Posterior cingulate gyrus (tissue), 11 donors: ENCODE measurements around the gene VPS13C.
"Not testable (repeated sequence)": the region's sequence is repeated elsewhere in the genome, so short reads cannot be mapped to it uniquely, and the experiment has no call there.

Source experiments
- DNase-seq, 10 donors: peaks; one replicate each; pipeline versions ENCODE4 v3.0.0 to v3.0.0-alpha.2; 2020 to 2021; ENCODE audit warnings: mixed read lengths in 3 of 10
- intact Hi-C: fragments of 100-400 bp; cut with DNase I; formaldehyde crosslinking; loops from one replicate; pipeline ENCODE4 v1.15.1; 2023

VPS13C gene

GRCh38 chr15:62048254-62048653, 12.0 kb downstream of the VPS13C start:
- intact Hi-C loops, DNase-seq: not testable (repeated sequence)

GRCh38 chr15:62047282-62047827, 12.9 kb downstream of the VPS13C start:
- intact Hi-C loops: no loop called here
- DNase-seq: no peak

GRCh38 chr15:62046078-62046743, 14.0 kb downstream of the VPS13C start:
- DNase-seq: no peak
- intact Hi-C loops: no loop called here

- intact Hi-C loops: no loop called here
- no peak for DNase-seq
Observed at GRCh38 chr15:62035256-62035924, 24.9 kb downstream of the VPS13C start.

GRCh38 chr15:62027916-62028315, 32.3 kb downstream of the VPS13C start:
- DNase-seq: no peak

GRCh38 chr15:62027263-62027565, 33.0 kb downstream of the VPS13C start:
- intact Hi-C loops: no loop called here
- no peak for DNase-seq

More at GRCh38 chr15:62027916-62028315, 32.3 kb downstream of the VPS13C start:
- intact Hi-C loops: no loop called here

- intact Hi-C loops: no loop called here
- no peak for DNase-seq
Observed at GRCh38 chr15:62026487-62027262, 33.6 kb downstream of the VPS13C start.

- intact Hi-C loops: no loop called here
- DNase-seq: no peak
Observed at GRCh38 chr15:62021991-62022600, 38.2 kb downstream of the VPS13C start.

GRCh38 chr15:62020576-62021160, 39.6 kb downstream of the VPS13C start:
- DNase-seq: no peak
- intact Hi-C loops: no loop called here

GRCh38 chr15:62005354-62005753, 54.9 kb downstream of the VPS13C start:
- intact Hi-C loops, DNase-seq: not testable (repeated sequence)

- intact Hi-C loops: no loop called here
- no peak for DNase-seq
Observed at GRCh38 chr15:61997786-61998185, 62.5 kb downstream of the VPS13C start.

- intact Hi-C loops: no loop called here
- DNase-seq: no peak
Observed at GRCh38 chr15:61996056-61996635, 64.1 kb downstream of the VPS13C start.

- intact Hi-C loops: no loop called here
- DNase-seq: no peak
Observed at GRCh38 chr15:61994216-61994615, 66.0 kb downstream of the VPS13C start.

- intact Hi-C loops: no loop called here
- DNase-seq: no peak
Observed at GRCh38 chr15:61992518-61992917, 67.7 kb downstream of the VPS13C start.

GRCh38 chr15:61989667-61990066, 70.6 kb downstream of the VPS13C start:
- intact Hi-C loops: no loop called here
- no peak for DNase-seq

- intact Hi-C loops: no loop called here
- no peak for DNase-seq
Observed at GRCh38 chr15:61987824-61988223, 72.4 kb downstream of the VPS13C start.

- no peak for DNase-seq
- intact Hi-C loops: no loop called here
Observed at GRCh38 chr15:61983081-61983480, 77.2 kb downstream of the VPS13C start.

- no peak for DNase-seq
- intact Hi-C loops: no loop called here
Observed at GRCh38 chr15:61978225-61978624, 82.0 kb downstream of the VPS13C start.

GRCh38 chr15:61974759-61975158, 85.5 kb downstream of the VPS13C start:
- intact Hi-C loops: no loop called here
- no peak for DNase-seq

GRCh38 chr15:61974118-61974517, 86.1 kb downstream of the VPS13C start:
- intact Hi-C loops: no loop called here
- DNase-seq: no peak
